VCaP (cell line): ENCODE data around the gene KCND3.

Experiments
- H3K27ac ChIP-seq: fragments of 450-650 bp; 2 replicates; pipeline ENCODE4 v1.5.1; 2017
- TF ChIP-seq, protein P1 (sequence below): fragments of 450-650 bp; conservative IDR thresholded peaks from 2 replicates; pipeline ENCODE4 v1.5.1; 2017; ENCODE audit warnings: mild to moderate bottlenecking, moderate library complexity

Gene KCND3

DNA sequence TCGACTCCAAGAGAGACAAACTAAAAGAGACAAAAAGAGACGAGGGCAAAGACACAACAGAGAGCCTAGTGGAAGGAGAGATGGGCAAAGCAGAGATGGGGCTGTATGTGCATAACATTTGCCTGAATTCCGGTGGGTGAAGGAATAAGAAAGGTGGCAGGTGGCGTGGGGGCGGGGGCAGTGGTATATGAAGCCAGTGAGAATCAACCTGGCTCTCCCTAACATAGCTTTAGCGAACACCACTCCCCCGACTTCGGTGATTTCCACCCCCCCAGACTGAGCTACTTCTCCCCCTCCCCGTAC lies 251.4 kb downstream of the KCND3 start:
- TF ChIP-seq, protein P1, sequence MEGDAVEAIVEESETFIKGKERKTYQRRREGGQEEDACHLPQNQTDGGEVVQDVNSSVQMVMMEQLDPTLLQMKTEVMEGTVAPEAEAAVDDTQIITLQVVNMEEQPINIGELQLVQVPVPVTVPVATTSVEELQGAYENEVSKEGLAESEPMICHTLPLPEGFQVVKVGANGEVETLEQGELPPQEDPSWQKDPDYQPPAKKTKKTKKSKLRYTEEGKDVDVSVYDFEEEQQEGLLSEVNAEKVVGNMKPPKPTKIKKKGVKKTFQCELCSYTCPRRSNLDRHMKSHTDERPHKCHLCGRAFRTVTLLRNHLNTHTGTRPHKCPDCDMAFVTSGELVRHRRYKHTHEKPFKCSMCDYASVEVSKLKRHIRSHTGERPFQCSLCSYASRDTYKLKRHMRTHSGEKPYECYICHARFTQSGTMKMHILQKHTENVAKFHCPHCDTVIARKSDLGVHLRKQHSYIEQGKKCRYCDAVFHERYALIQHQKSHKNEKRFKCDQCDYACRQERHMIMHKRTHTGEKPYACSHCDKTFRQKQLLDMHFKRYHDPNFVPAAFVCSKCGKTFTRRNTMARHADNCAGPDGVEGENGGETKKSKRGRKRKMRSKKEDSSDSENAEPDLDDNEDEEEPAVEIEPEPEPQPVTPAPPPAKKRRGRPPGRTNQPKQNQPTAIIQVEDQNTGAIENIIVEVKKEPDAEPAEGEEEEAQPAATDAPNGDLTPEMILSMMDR = no peak
- H3K27ac ChIP-seq = peak overlapping the region; percentile 77; the same call in 1 of the 2 replicates

DNA sequence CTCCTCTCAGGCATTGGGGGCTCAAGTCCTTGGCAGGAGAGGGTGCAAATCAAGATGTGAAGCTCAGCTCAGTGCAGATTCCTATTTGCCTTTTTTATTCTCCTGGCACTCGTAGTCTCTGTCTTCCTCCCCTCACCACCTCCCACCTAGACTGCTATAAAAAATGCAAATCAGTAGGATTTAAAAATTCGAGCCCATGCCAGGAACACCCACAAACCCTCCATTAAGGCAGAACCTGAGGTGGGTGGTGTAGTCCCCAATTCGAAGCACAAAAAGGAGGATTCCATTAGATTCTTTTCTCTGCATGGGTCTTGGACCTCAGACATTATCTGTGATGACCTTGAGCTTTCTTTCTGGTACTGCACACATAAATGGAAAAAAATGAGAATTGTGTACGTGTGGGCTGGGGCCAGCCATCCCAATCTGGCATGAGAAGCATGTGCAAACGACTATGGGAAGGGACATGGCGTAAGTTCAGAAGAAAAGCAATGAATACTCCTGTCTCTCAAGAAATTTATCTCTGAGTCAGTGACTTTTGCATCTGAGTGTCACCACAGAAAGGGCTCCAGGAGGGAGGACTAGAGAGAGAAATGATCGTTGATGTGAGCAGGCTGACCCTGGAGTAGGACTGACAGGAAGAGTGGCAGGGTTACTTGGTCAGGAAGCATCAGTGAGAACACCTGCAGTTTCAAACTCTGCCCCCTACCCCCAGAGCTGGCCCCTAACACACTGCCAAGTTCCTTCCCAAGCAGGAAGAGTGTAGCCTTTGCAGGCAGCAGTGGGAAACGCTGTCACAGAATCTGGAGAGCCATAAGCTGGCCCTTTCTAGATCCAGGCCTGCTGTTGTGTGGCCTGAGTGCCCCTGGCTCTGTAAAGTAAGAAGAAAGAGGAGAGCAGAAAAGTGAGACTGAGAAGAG lies 252.0 kb downstream of the KCND3 start:
- no peak overlapping the region for H3K27ac ChIP-seq
- TF ChIP-seq, protein P1 = no peak

DNA sequence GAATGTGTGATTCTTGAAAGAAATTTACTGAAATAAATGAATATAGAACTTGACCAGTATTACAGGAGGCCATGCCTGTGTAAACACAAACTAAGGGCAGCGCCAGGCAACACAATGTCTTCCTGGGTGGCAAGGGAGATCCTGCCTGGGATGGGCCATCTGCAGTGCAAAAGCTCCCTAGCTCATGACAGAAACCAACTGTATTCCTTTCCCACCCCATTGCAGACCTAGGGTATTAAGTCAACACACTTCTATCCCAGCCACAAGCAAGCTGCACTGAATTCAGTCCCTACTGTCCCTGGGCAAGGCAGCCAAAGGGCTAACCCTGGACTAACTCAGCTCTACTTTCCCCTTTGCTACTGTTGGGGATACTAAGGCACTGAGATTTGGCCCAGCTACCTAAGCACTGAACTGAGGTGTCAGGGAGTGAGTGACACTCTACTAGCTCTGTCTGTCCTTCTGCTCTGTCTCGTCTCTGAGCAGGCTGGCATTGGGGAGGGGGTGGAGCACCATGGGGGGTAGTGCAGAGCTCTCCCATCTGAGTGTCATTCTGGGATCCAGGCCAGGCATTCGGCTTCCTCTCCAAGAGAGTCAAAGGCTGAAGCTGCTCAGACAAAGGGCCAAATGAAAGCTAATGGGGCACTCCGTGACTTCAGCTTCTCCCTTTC lies 252.8 kb downstream of the KCND3 start:
- H3K27ac ChIP-seq = no peak overlapping the region
- TF ChIP-seq, protein P1 = no peak

DNA sequence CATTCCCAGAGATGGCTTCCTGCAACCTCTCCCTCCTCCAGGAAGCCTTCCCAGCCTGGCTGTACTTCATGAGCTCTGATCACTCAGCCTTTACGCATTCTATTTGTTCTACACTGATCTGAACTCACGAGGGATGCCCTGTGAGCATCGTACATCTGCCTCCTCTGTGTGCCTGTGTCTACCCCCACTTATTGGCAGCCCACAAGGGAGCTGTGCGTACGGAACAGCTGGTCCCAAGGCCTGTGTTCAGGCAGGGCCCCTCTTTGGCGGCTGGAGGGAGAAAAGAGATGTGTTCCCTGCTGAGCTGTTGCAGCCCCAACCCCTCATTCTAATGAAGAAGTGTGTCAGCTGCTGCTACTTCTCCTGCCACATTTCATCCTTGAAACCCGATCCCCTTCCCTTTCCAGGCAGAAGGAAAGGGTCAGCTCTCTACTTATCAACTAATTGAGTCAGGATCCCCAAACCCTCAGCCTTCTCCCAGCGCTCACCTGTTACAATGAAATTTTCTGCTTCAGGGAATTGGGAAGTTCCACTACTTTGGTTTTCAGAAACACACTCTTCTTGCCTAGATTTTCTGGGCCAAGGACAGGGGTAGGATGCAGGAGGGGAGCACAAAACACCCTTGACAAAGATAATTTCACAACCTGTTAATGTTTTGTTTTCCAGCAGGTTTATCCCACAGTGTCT lies 253.5 kb downstream of the KCND3 start:
- TF ChIP-seq, protein P1 = no peak
- H3K27ac ChIP-seq = no peak overlapping the region

DNA sequence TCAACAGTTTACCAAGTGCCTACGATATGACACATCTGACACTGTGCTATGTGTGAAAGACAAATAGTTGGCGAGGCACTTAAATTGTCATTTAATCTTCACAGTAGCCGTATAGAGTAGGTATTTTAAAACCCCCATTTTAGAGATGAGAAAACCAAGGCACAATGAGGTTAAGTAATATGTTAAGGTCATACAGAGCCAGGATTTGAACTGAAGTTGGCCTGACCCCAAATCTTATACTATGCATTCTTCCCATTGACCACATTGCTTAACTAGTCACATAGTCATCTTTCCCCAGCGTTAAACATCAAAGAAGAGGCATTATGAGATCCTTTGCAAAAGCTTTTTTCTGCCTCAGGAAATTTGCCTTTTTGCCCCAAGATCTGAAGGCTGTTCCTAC lies 254.1 kb downstream of the KCND3 start:
- H3K27ac ChIP-seq = no peak overlapping the region
- TF ChIP-seq, protein P1 = no peak

DNA sequence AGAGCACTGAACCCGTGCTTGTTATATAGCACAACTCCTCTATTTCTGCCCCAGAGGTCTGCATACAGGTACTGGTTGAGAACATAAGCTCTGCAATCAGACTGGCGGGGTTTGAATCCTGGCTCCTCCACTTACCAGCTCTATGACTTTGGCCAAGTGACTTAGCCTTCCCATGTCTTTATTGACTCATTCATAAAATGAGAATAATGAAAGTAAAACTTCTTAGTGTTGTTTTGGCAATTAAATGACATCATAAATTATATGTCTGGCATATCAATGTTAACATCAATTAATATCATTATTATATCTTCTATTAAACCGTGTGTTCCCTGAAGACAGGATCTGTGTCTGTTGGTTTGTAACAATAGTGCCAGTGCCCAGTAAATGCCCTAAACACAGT lies 254.6 kb downstream of the KCND3 start:
- no peak overlapping the region for H3K27ac ChIP-seq
- TF ChIP-seq, protein P1 = no peak

DNA sequence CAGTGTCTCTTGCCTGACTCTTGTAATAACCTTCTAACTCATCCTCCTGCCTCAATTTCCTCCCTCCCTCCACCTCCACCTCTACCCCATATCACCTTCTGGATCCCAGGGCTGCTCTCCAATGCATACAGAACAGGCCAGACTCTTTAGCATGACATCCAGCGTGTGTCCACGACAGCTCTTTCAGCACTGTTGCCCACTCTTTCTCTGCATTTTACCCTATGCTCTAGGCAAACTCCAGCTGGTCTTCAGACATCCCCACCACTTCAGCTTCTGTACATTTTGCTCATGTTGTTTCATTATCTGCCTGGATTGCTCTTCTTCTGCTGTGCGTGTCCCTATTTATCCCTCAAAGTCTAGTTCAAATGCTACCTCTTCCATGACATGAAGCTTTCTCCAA lies 255.0 kb downstream of the KCND3 start:
- no peak overlapping the region for H3K27ac ChIP-seq
- TF ChIP-seq, protein P1 = no peak
